ENCODE measurements around the gene BRIP1.

Gene BRIP1

GRCh38 chr17:61662741-61663140 lies 200.6 kb downstream of the BRIP1 start:
- H3K36me3 ChIP-seq (ENCODE audit: control insufficient read depth, insufficient read depth, low read length): no peaks in the 10 kb centered on the region
- TF ChIP-seq CTCF (IDR thresholded peaks at IDR 0.05; ENCODE audit: insufficient read depth, low read length, poor library complexity, severe bottlenecking): no peak
- no peak for DNase-seq (ENCODE audit: extremely low read depth, insufficient read length)
- no peaks in the 10 kb centered on the region for H3K27me3 ChIP-seq (replicated peaks; ENCODE audit: control insufficient read depth, insufficient read depth, low read length)
- no peak overlapping the region for H3K4me3 ChIP-seq (replicated peaks; ENCODE audit: low read depth, low read length)

- DNase-seq (ENCODE audit: extremely low read depth, insufficient read length): no peak
- TF ChIP-seq CTCF (IDR thresholded peaks at IDR 0.05; ENCODE audit: insufficient read depth, low read length, poor library complexity, severe bottlenecking): no peak
- Histone ChIP-seq H3K4me3 (replicated peaks; ENCODE audit: low read depth, low read length) (no peak overlapping the region), H3K27me3 (replicated peaks; ENCODE audit: control insufficient read depth, insufficient read depth, low read length) (no peaks in the 10 kb centered on the region), H3K36me3 (ENCODE audit: control insufficient read depth, insufficient read depth, low read length) (no peaks in the 10 kb centered on the region)
Measured at GRCh38 chr17:61662186-61662585, 201.1 kb downstream of the BRIP1 start.

GRCh38 chr17:61660746-61661485 lies 202.4 kb downstream of the BRIP1 start:
- TF ChIP-seq CTCF (IDR thresholded peaks at IDR 0.05; ENCODE audit: insufficient read depth, low read length, poor library complexity, severe bottlenecking): no peak
- no peak for DNase-seq (ENCODE audit: extremely low read depth, insufficient read length)

GRCh38 chr17:61659437-61659836 lies 203.9 kb downstream of the BRIP1 start:
- no peaks in the 10 kb centered on the region for H3K27me3 ChIP-seq (replicated peaks; ENCODE audit: control insufficient read depth, insufficient read depth, low read length)
- H3K36me3 ChIP-seq (ENCODE audit: control insufficient read depth, insufficient read depth, low read length): no peaks in the 10 kb centered on the region
- no peak for TF ChIP-seq CTCF (IDR thresholded peaks at IDR 0.05; ENCODE audit: insufficient read depth, low read length, poor library complexity, severe bottlenecking)

More at GRCh38 chr17:61660746-61661485, 202.4 kb downstream of the BRIP1 start:
- H3K36me3 ChIP-seq (ENCODE audit: control insufficient read depth, insufficient read depth, low read length): no peaks in the 10 kb centered on the region
- no peak overlapping the region for H3K4me3 ChIP-seq (replicated peaks; ENCODE audit: low read depth, low read length)
- no peaks in the 10 kb centered on the region for H3K27me3 ChIP-seq (replicated peaks; ENCODE audit: control insufficient read depth, insufficient read depth, low read length)

GRCh38 chr17:61658183-61658582 lies 205.1 kb downstream of the BRIP1 start:
- H3K36me3 ChIP-seq (ENCODE audit: control insufficient read depth, insufficient read depth, low read length): no peaks in the 10 kb centered on the region
- no peak for DNase-seq (ENCODE audit: extremely low read depth, insufficient read length)
- no peak for TF ChIP-seq CTCF (IDR thresholded peaks at IDR 0.05; ENCODE audit: insufficient read depth, low read length, poor library complexity, severe bottlenecking)
- no peaks in the 10 kb centered on the region for H3K27me3 ChIP-seq (replicated peaks; ENCODE audit: control insufficient read depth, insufficient read depth, low read length)
- no peak overlapping the region for H3K4me3 ChIP-seq (replicated peaks; ENCODE audit: low read depth, low read length)

More at GRCh38 chr17:61659437-61659836, 203.9 kb downstream of the BRIP1 start:
- no peak for DNase-seq (ENCODE audit: extremely low read depth, insufficient read length)
- no peak overlapping the region for H3K4me3 ChIP-seq (replicated peaks; ENCODE audit: low read depth, low read length)

Data from GM06990 (cell line).